ENCODE measurements around the gene KPTN.

Gene KPTN

GRCh38 chr19:47492571-47493377 lies 8.8 kb upstream of the KPTN start:
- H3K27me3 ChIP-seq (replicated peaks; ENCODE audit: control insufficient read depth, insufficient read depth, low read length) = no peaks in the 10 kb centered on the region
- no peak for TF ChIP-seq CTCF (IDR thresholded peaks at IDR 0.05; ENCODE audit: insufficient read depth, low read length, poor library complexity, severe bottlenecking)
- H3K36me3 ChIP-seq (ENCODE audit: control insufficient read depth, insufficient read depth, low read length) = peaks cover 49% of the 10 kb centered on the region
- H3K4me3 ChIP-seq (replicated peaks; ENCODE audit: low read depth, low read length) = no peak overlapping the region
- DNase-seq (ENCODE audit: extremely low read depth, insufficient read length) = no peak

- H3K4me3 ChIP-seq (replicated peaks; ENCODE audit: low read depth, low read length) = no peak overlapping the region
- DNase-seq (ENCODE audit: extremely low read depth, insufficient read length) = no peak
- H3K36me3 ChIP-seq (ENCODE audit: control insufficient read depth, insufficient read depth, low read length) = peaks cover 45% of the 10 kb centered on the region
- no peak for TF ChIP-seq CTCF (IDR thresholded peaks at IDR 0.05; ENCODE audit: insufficient read depth, low read length, poor library complexity, severe bottlenecking)
- no peaks in the 10 kb centered on the region for H3K27me3 ChIP-seq (replicated peaks; ENCODE audit: control insufficient read depth, insufficient read depth, low read length)
Measured at GRCh38 chr19:47492137-47492533, 8.1 kb upstream of the KPTN start.

- Histone ChIP-seq H3K36me3 (ENCODE audit: control insufficient read depth, insufficient read depth, low read length) (peaks cover 41% of the 10 kb centered on the region), H3K27me3 (replicated peaks; ENCODE audit: control insufficient read depth, insufficient read depth, low read length) (no peaks in the 10 kb centered on the region), H3K4me3 (replicated peaks; ENCODE audit: low read depth, low read length) (no peak overlapping the region)
- DNase-seq (ENCODE audit: extremely low read depth, insufficient read length) = no peak
- no peak for TF ChIP-seq CTCF (IDR thresholded peaks at IDR 0.05; ENCODE audit: insufficient read depth, low read length, poor library complexity, severe bottlenecking)
Measured at GRCh38 chr19:47491358-47492136, 7.5 kb upstream of the KPTN start.

GRCh38 chr19:47490847-47491246 lies 6.8 kb upstream of the KPTN start:
- H3K27me3 ChIP-seq (replicated peaks; ENCODE audit: control insufficient read depth, insufficient read depth, low read length) = no peaks in the 10 kb centered on the region
- peaks cover 38% of the 10 kb centered on the region for H3K36me3 ChIP-seq (ENCODE audit: control insufficient read depth, insufficient read depth, low read length)
- no peak for DNase-seq (ENCODE audit: extremely low read depth, insufficient read length)
- no peak overlapping the region for H3K4me3 ChIP-seq (replicated peaks; ENCODE audit: low read depth, low read length)
- TF ChIP-seq CTCF (IDR thresholded peaks at IDR 0.05; ENCODE audit: insufficient read depth, low read length, poor library complexity, severe bottlenecking) = no peak

GRCh38 chr19:47490031-47490430 lies 6.0 kb upstream of the KPTN start:
- Histone ChIP-seq H3K27me3 (replicated peaks; ENCODE audit: control insufficient read depth, insufficient read depth, low read length) (no peaks in the 10 kb centered on the region), H3K4me3 (replicated peaks; ENCODE audit: low read depth, low read length) (no peak overlapping the region), H3K36me3 (ENCODE audit: control insufficient read depth, insufficient read depth, low read length) (peaks cover 31% of the 10 kb centered on the region)
- no peak for TF ChIP-seq CTCF (IDR thresholded peaks at IDR 0.05; ENCODE audit: insufficient read depth, low read length, poor library complexity, severe bottlenecking)
- DNase-seq (ENCODE audit: extremely low read depth, insufficient read length) = no peak
